Stimulated activated naive B cell treated with anti-CD40 and anti-IgM and Interleukin-4, amounts not matched to agents 10 μg/mL and 1 μg/mL and 100 μg/mL, for 72 hours (primary cell): ENCODE data around the gene E4F1.
"Not testable (repeated sequence)": the region's sequence is repeated elsewhere in the genome, so short reads cannot be mapped to it uniquely, and the experiment has no call there.

ENCODE experiments used
- ATAC-seq, 2 donors: fragments of 150-1000 bp; cut with Tn5 transposase; replicated peaks; 2 replicates each; pipeline ENCODE4 v1.10.0; 2021; ENCODE audit warnings: moderate library complexity in 1 of 2
- DNase-seq: peaks from one replicate; pipeline ENCODE4 v3.0.0; 2021
- H3K27ac Mint-ChIP-seq: one replicate; pipeline ENCODE4 v1.8.0; 2022; ENCODE audit warnings: mild to moderate bottlenecking, mixed read lengths
- H3K27me3 Mint-ChIP-seq, 2 donors: one replicate each; pipeline ENCODE4 v1.8.0; 2022; ENCODE audit warnings: mixed read lengths in 2 of 2
- H3K36me3 Mint-ChIP-seq, 2 donors: one replicate each; pipeline ENCODE4 v1.8.0; 2022; ENCODE audit warnings: mixed read lengths in 2 of 2, mild to moderate bottlenecking in 1 of 2
- H3K4me1 Mint-ChIP-seq, 2 donors: one replicate each; pipeline ENCODE4 v1.8.0; 2022; ENCODE audit warnings: mixed read lengths in 2 of 2, mild to moderate bottlenecking in 1 of 2
- H3K4me3 Mint-ChIP-seq, 2 donors: one replicate each; pipeline ENCODE4 v1.8.0; 2022; ENCODE audit warnings: mild to moderate bottlenecking in 2 of 2, mixed read lengths in 2 of 2, moderate library complexity in 1 of 2
- H3K9me3 Mint-ChIP-seq, 2 donors: one replicate each; pipeline ENCODE4 v1.8.0; 2022; ENCODE audit warnings: mixed read lengths in 2 of 2, mild to moderate bottlenecking in 1 of 2

The E4F1 gene

GRCh38 chr16:2195322-2196161 lies 27.8 kb upstream of the E4F1 start:
- Mint-ChIP-seq H3K4me1 (peaks cover 6 to 20% of the 10 kb centered on the region in 2 donors), H3K27ac (peak overlapping the region; percentile 65), H3K4me3 (peak overlapping the region; percentile 60 to 62), H3K9me3 (no peaks in the 10 kb centered on the region), H3K36me3 (no peaks in the 10 kb centered on the region), H3K27me3 (peaks cover 52 to 68% of the 10 kb centered on the region in 2 donors)
- DNase-seq = no peak
- ATAC-seq = peak; percentile 36 to 41

- ATAC-seq (peak; percentile 59 to 64), DNase-seq (no peak)
- Mint-ChIP-seq H3K4me3 (peak within 1 kb of the TSS; percentile 74 to 81), H3K27ac (peak within 1 kb of the TSS; percentile 65), H3K27me3 (peaks cover 52 to 68% of the 10 kb centered on the region in 2 donors), H3K9me3 (no peaks in the 10 kb centered on the region), H3K4me1 (peaks cover 6 to 20% of the 10 kb centered on the region in 2 donors), H3K36me3 (no peaks in the 10 kb centered on the region)
Observed at GRCh38 chr16:2196162-2196980, 27.0 kb upstream of the E4F1 start, which contains the start of gene CASKIN1. CASKIN1 (minus strand) TSS chr16:2196605; CDS start chr16:2196432, 173 bp downstream.

DNA sequence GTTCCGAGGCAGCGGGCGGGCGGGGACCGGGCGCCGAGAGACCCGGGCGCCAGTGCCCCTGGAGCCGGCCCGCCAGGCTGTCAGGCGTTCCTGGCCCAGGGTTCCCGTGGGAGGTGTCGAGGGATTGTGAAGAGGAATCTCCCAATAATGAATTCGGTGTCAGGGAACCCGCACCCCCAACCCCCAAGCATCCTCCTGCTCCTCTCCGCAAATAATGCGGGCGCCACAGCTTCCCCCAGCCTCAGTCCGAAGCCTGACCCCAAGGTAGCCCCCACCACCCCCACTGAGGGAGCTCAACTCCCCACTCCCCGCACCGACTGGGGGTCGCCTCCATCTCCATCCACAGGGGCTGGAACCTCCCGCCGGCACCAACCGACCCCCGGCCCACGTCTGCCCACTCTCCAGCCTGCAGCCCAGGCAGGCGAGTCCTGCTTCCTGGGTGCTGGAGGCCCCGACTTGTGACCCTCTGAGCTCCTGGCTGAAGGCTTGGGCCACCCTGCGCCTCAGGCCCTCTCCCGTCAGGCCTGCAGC lies 26.3 kb upstream of the E4F1 start:
- DNase-seq = no peak
- peaks cover 48 to 74% of the 10 kb centered on the region in 2 donors for H3K27me3 Mint-ChIP-seq
- no peaks in the 10 kb centered on the region for H3K36me3 Mint-ChIP-seq
- H3K27ac Mint-ChIP-seq = no peak overlapping the region
- ATAC-seq = no peak
- H3K4me1 Mint-ChIP-seq = peaks cover 6 to 20% of the 10 kb centered on the region in 2 donors
- no peaks in the 10 kb centered on the region for H3K9me3 Mint-ChIP-seq
- peak overlapping the region; percentile 74 to 81 for H3K4me3 Mint-ChIP-seq

- Mint-ChIP-seq H3K4me3 (no peak overlapping the region), H3K36me3 (no peaks in the 10 kb centered on the region), H3K4me1 (peaks cover 6 to 20% of the 10 kb centered on the region in 2 donors), H3K27ac (no peak overlapping the region), H3K27me3 (peaks cover 42 to 73% of the 10 kb centered on the region in 2 donors), H3K9me3 (no peaks in the 10 kb centered on the region)
- ATAC-seq = no peak
- DNase-seq = no peak
Observed at GRCh38 chr16:2197765-2198164, 25.6 kb upstream of the E4F1 start.

DNA sequence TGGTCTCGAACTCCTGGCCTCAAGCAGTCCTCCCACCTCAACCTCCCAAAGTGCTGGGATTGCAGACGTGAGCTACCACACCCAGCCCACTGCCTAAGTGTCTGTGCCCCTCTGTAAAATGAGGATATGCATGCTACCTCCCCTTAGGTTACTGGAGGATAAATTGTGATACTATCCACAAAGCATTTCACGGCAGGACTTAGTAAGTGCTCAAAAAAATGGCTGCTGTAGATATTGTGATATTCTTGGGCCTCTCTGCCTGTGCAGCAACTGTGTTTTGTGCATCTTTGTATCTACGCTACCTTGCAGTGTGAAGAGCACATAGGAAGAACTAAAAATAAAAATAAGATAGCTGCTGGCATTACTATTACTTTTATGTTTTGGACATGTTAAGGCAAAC lies 25.1 kb upstream of the E4F1 start:
- H3K36me3 Mint-ChIP-seq = no peaks in the 10 kb centered on the region
- peaks cover 41 to 68% of the 10 kb centered on the region in 2 donors for H3K27me3 Mint-ChIP-seq
- ATAC-seq = no peak
- no peak for DNase-seq
- peaks cover 6 to 20% of the 10 kb centered on the region in 2 donors for H3K4me1 Mint-ChIP-seq
- H3K9me3 Mint-ChIP-seq = no peaks in the 10 kb centered on the region
- no peak overlapping the region for H3K4me3 Mint-ChIP-seq
- no peak overlapping the region for H3K27ac Mint-ChIP-seq

GRCh38 chr16:2199095-2199494 lies 24.3 kb upstream of the E4F1 start:
- H3K4me1 Mint-ChIP-seq = peaks cover 9 to 20% of the 10 kb centered on the region in 2 donors
- H3K4me3 Mint-ChIP-seq = no peak overlapping the region
- H3K27me3 Mint-ChIP-seq = peaks cover 33 to 60% of the 10 kb centered on the region in 2 donors
- peaks cover 0 to 3% of the 10 kb centered on the region in 2 donors for H3K36me3 Mint-ChIP-seq
- no peak overlapping the region for H3K27ac Mint-ChIP-seq
- ATAC-seq (no peak), DNase-seq (no peak)
- no peaks in the 10 kb centered on the region for H3K9me3 Mint-ChIP-seq

DNA sequence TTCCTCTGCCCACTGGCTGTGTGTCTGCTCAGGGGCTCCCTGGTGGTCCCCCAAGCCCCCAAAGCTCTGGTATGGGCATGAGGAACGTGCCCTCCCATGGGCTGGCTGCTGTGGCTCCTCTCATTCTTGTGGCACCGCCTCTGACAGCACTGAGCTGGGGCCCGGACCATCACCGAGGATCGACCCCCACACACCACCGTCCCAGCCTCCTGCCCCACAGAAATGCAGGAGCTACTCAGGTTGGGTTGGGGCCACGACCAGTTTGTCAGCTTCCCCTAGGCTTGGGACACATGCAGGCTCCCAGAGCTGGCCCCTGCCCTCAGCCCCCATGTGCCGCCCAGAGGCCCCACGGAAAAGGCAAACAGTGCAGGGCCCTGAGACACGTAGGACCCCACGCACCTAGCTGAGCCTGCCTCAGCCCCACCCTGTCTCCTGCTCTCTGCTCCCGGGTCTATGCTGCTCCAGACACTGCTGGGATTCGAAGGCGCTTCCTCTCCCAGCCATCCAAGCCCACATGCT lies 23.7 kb upstream of the E4F1 start:
- DNase-seq (no peak), ATAC-seq (no peak)
- Mint-ChIP-seq H3K4me3 (no peak overlapping the region), H3K27me3 (peaks cover 31 to 54% of the 10 kb centered on the region in 2 donors), H3K9me3 (no peaks in the 10 kb centered on the region), H3K27ac (no peak overlapping the region), H3K36me3 (peaks cover 0 to 3% of the 10 kb centered on the region in 2 donors), H3K4me1 (peaks cover 14 to 22% of the 10 kb centered on the region in 2 donors)

- Mint-ChIP-seq H3K27me3 (peaks cover 24 to 48% of the 10 kb centered on the region in 2 donors), H3K36me3 (peaks cover 0 to 3% of the 10 kb centered on the region in 2 donors), H3K27ac (no peak overlapping the region), H3K4me1 (peaks cover 8 to 17% of the 10 kb centered on the region in 2 donors), H3K9me3 (no peaks in the 10 kb centered on the region), H3K4me3 (no peak overlapping the region)
- ATAC-seq (no peak), DNase-seq (no peak)
Observed at GRCh38 chr16:2200313-2200712, 23.1 kb upstream of the E4F1 start.

GRCh38 chr16:2203119-2203688 lies 20.2 kb upstream of the E4F1 start:
- H3K9me3 Mint-ChIP-seq, ATAC-seq, DNase-seq, H3K27ac Mint-ChIP-seq: not testable (repeated sequence)
- H3K27me3 Mint-ChIP-seq = peaks cover 13 to 30% of the 10 kb centered on the region in 2 donors
- peak overlapping the region; percentile 51 to 53 for H3K4me3 Mint-ChIP-seq
- H3K36me3 Mint-ChIP-seq = peaks cover 14 to 19% of the 10 kb centered on the region in 2 donors
- H3K4me1 Mint-ChIP-seq = peaks cover 21 to 31% of the 10 kb centered on the region in 2 donors

DNA sequence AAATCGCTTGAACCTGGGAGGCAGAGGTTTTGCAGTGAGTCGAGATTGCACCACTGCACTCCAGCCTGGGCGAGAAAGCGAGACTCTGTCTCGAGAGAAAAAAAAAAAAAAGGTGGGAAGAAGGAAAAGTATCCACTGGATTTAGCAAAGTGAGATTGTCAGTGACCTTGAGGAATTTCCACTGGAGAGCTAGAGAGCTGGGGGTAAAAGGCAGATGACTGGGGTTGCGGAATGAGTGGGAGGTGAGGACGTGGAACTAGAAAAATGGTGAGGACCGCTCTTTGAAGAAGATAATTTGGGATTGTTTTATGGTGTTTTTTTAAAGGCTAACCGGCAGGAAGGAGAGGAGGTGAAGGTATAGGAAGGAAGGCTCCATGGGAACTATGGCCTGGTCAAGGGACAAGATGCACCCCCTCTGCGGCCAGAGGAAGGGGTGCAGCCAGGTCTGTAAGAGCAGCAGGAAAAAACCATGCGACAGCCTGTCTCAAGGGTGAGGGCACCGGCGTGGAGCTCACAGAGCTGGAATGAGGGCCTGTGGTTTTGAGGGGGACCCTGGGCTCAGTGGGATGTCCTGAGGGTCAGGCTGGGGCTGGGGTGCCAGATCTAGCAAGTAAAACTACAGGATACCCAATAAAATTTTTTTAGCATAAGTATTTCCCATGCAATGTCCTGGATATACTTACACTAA lies 18.8 kb upstream of the E4F1 start:
- DNase-seq (no peak), ATAC-seq (peak; percentile 2)
- Mint-ChIP-seq H3K4me3 (peak overlapping the region; percentile 79 to 91), H3K9me3 (no peaks in the 10 kb centered on the region), H3K36me3 (peaks cover 24 to 25% of the 10 kb centered on the region in 2 donors), H3K27ac (peak overlapping the region; percentile 90), H3K4me1 (peaks cover 21 to 35% of the 10 kb centered on the region in 2 donors), H3K27me3 (peaks cover 5 to 20% of the 10 kb centered on the region in 2 donors)

GRCh38 chr16:2205104-2205966 lies 18.1 kb upstream of the E4F1 start, which contains the start of gene MLST8:
MLST8 (plus strand) TSS chr16:2205454; CDS start chr16:2206086, 632 bp downstream.
- H3K9me3 Mint-ChIP-seq = no peaks in the 10 kb centered on the region
- ATAC-seq = peak; percentile 77 to 80
- DNase-seq = peak; percentile 87
- H3K4me1 Mint-ChIP-seq = peaks cover 23 to 37% of the 10 kb centered on the region in 2 donors
- peaks cover 25 to 27% of the 10 kb centered on the region in 2 donors for H3K36me3 Mint-ChIP-seq
- H3K27me3 Mint-ChIP-seq = peaks cover 0 to 12% of the 10 kb centered on the region in 2 donors
- H3K27ac Mint-ChIP-seq = peak within 1 kb of the TSS; percentile 96
- peak within 1 kb of the TSS; percentile 82 to 91 for H3K4me3 Mint-ChIP-seq

- peaks cover 27 to 29% of the 10 kb centered on the region in 2 donors for H3K36me3 Mint-ChIP-seq
- peak in 1 of 2 donors; percentile 39 for ATAC-seq
Observed at GRCh38 chr16:2205967-2206313, 17.5 kb upstream of the E4F1 start.

More at GRCh38 chr16:2205967-2206313, 17.5 kb upstream of the E4F1 start:
- Mint-ChIP-seq H3K4me3 (peak overlapping the region; percentile 82 to 91), H3K4me1 (peaks cover 24 to 40% of the 10 kb centered on the region in 2 donors), H3K9me3 (no peaks in the 10 kb centered on the region), H3K27me3 (peaks cover 0 to 12% of the 10 kb centered on the region in 2 donors), H3K27ac (peak overlapping the region; percentile 88)
- DNase-seq = no peak
